Stimulated activated CD8-positive, alpha-beta memory T cell treated with anti-CD3 and anti-CD28 coated beads, Interleukin-12 subunit alpha, Interleukin-12 subunit beta, amount 100 ng/mL, for 24 hours (primary cell): ENCODE results near the gene PTPRN2.

Experiments used
- DNase-seq: peaks from one replicate; pipeline ENCODE4 v3.0.0-alpha.2; 2020; ENCODE audit errors: extremely low read depth

PTPRN2 gene

GRCh38 chr7:158576050-158576762 is 11.4 kb downstream of the PTPRN2 start:
- DNase-seq = no peak

- DNase-seq = no peak
Measured at GRCh38 chr7:158574308-158575036, 13.2 kb downstream of the PTPRN2 start.

GRCh38 chr7:158573310-158573709 is 14.3 kb downstream of the PTPRN2 start:
- no peak for DNase-seq

- no peak for DNase-seq
Measured at GRCh38 chr7:158572000-158572828, 15.4 kb downstream of the PTPRN2 start.

GRCh38 chr7:158570449-158571170 is 17.0 kb downstream of the PTPRN2 start:
- DNase-seq = no peak

- DNase-seq = no peak
Measured at GRCh38 chr7:158569858-158570323, 17.7 kb downstream of the PTPRN2 start.

GRCh38 chr7:158568974-158569857 is 18.4 kb downstream of the PTPRN2 start:
- no peak for DNase-seq

- DNase-seq = no peak
Measured at GRCh38 chr7:158567153-158567603, 20.4 kb downstream of the PTPRN2 start.

- no peak for DNase-seq
Measured at GRCh38 chr7:158564663-158565035, 23.0 kb downstream of the PTPRN2 start.

- no peak for DNase-seq
Measured at GRCh38 chr7:158563911-158564662, 23.5 kb downstream of the PTPRN2 start.

- DNase-seq = no peak
Measured at GRCh38 chr7:158563051-158563450, 24.6 kb downstream of the PTPRN2 start.

GRCh38 chr7:158562517-158562916 is 25.1 kb downstream of the PTPRN2 start:
- no peak for DNase-seq

GRCh38 chr7:158561659-158562058 is 26.0 kb downstream of the PTPRN2 start:
- no peak for DNase-seq

- no peak for DNase-seq
Measured at GRCh38 chr7:158560386-158560785, 27.2 kb downstream of the PTPRN2 start.

- no peak for DNase-seq
Measured at GRCh38 chr7:158559356-158559755, 28.3 kb downstream of the PTPRN2 start.

- no peak for DNase-seq
Measured at GRCh38 chr7:158558816-158559215, 28.8 kb downstream of the PTPRN2 start.

- no peak for DNase-seq
Measured at GRCh38 chr7:158557441-158557755, 30.2 kb downstream of the PTPRN2 start.

- DNase-seq = no peak
Measured at GRCh38 chr7:158556721-158557440, 30.7 kb downstream of the PTPRN2 start.

- DNase-seq = no peak
Measured at GRCh38 chr7:158555034-158555520, 32.5 kb downstream of the PTPRN2 start.
